NCI-H2196 treated with DMSO at 0.1 percent for 48 hours (cell line): ENCODE measurements around the gene IMPA2.
"Not testable (repeated sequence)": the region's sequence is repeated elsewhere in the genome, so short reads cannot be mapped to it uniquely, and the experiment has no call there.

Experiments
- DNase-seq: peaks from one replicate; lab custom pipeline; 2025; ENCODE audit not compliant: unreplicated experiment; lab: John Stamatoyannopoulos, UW

Gene IMPA2

DNA sequence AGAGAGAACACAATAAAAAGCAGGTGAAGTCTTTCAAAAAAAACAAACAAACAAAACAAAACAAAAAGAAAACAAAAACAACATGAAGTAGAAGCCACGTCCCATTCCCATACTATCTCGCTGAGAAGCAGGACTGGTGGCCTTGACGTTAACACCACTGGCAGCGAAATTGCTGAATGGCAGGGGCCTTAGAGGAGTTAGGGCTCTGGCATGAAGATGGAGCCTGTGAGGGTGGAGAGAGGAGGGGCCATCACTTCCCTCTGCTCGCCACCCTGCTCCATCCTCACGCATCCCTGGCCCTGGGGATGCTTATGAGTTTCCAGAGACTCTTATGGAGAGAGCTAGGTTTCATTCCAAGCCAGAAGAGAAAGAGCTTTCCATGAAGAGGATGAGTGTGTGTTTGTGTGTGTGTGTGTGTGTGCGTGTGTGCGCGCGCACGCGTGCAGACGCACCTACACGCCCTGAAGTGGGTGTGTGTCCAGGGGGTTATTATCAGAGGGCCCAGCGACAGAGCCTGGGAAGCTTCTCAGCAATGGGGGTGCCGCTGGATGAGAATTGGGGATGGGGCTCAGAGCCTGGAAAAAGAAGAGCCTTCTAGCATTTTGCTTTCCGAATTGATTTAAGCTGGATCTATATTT, 20.4 kb upstream of the IMPA2 start:
- no peak for DNase-seq

DNA sequence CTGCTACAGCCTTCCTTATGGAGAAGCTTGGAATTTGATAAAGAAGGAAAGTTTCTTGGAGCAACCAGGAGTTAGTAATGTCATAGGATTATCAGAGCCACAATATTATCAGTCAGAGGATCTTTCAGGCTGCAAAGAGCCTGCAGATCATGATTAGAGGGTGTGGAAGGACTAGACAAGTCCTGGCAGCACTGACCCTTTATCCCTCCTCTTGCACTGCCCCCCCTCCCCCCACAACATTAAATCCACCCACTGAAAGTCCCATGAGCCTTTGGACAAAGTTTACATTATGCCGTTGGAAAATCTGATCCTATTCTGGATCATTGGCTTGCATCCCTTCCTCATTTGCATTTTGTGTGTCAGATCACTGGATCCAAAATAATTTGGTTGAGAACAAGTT, 18.7 kb upstream of the IMPA2 start:
- no peak for DNase-seq

DNA sequence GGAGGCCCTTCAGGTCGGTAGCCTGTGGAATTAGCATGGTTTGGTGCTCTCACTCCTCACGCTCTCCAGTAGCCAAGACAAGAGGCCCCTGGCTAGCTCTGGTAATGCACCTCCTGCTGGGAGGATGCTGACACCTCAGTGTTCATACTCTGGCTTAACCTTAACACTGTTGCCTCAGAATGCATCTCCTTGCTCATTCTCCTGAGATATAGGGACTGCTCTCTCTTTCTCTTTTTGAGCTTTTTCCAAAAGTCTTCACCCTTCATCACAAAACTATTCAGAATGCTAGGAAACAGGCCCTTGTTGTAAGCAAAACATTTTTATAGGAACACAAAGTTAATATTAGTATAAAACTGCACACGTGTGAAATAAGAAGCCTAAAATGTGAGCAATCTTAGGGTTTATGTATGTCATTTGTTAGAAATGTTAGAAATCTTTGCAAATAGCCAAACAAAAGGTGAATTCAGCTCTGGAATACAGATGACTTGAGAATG, 17.3 kb upstream of the IMPA2 start:
- DNase-seq: no peak

DNA sequence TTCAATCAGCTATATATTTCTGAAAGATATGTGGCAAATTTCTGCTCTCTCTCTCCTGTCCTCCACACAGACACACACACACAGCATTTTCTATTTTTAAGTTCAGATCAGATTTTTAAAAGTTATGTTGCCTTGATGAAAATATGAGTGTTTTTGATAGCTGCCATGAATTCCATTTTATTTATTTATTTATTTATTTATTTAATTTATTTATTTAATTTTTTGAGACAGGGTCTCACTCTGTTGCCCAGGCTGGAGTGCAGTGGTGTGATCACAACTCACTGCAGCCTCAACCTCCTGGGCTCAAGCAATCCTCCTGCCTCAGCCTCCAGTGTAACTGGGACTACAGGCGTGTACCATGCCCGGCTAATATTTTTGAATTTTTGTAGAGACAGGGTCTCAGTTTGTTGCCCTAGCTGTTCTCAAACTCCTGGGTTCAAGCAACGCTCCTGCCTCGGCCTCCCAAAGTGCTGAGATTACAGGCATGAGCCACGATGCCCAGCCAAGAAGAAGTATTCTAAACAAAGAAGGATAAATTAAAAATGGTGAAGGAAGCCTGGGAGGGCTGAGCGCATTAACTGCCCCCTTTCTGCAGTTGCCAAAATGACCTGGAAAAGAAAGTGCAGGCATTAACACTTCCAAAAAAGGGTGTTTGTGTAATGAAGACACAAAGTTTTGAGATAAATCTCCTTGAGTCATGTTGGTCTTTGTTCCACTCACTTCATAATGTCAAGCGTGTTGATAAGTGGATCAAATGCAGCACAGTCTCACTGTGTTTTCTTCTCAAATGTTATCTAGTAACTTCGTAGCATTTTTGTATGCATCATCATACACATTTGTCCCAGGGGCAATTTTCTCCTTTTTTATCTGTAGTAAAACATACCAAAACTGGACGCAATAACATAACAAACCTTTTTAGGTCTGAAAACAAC, 11.1 kb upstream of the IMPA2 start:
- DNase-seq: no peak

DNA sequence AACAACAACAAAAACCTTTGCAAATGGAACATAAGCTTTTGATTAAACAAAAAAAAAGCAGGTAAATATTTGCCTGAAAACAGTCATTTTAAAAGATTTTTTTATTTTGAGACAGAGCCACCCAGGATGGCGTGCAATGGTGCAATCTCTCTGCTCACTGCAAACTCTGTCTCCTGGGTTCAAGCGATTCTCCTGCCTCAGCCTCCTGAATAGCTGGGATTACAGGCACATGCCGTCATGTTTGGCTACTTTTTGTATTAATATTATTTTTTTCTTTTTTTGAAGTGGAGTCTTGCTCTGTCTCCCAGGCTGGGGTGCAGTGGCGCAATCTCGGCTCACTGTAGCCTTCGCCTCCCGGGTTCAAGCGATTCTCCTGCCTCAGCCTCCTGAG, 10.5 kb upstream of the IMPA2 start:
- DNase-seq: not testable (repeated sequence)

DNA sequence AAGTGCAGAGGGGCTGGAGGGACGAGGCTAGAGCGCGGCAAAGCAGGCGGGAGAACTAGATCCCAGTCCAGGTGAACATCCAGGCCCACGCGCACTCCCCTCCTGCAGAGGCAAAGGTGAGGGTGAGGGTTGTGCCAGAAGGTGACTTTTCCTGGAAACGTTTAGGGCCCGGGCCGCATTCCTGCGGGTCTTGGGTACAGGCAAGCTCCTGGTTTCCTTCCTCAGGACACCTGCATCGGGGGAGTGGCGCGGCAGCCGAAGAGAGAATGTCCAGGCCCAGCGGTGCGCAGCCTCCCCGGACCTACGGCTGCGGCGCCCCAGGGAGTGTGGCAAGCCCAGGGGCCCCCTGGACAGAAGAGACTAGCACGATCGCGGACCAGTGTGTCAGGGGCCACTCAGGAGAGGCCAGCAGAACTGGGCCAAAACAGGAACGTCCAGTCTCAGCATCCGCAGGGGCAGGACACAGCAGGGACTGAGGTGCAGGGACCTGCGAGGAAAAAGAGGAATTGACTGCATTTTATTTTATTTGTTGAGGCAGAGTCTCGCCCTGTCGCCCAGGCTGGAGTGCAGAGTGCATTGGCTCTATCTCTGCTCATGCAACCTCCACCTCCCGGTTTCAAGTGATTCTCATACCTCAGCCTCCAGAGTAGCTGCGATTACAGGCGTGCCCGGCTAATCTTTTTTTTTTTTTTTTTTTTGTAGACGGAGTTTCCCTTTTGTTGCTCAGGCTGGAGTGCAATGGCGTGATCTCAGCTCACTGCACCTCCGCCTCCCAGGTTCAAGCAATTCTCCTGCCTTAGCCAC, 8.7 kb upstream of the IMPA2 start:
- no peak for DNase-seq

DNA sequence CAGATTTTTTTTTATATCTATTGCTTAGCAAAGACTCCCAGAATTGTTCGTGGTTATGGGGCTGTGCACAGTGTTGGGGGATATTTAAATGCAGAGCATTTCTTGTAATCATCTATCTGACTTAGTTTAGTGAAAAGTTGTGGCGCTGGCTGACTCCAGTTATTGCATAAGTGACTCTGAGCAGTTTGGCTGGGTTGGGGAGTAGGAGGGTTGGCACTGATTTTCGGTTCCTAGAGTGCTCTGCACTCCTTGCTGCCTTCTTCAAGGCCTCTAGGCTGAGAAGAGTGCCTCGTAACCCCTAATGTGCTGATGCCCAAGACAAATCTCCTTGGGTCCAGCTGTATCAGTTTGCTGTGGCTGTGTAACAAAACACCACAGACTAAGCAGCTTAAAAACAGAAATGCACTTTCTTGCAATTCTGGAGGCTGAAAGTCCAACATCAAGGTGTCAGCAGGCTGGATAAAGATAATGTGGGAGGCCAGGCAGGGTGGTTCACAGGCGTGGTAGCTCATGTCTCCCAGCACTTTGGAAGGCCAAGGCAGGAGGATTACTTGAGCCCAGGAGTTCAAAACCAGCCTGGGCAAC, 6.5 kb upstream of the IMPA2 start:
- no peak for DNase-seq

DNA sequence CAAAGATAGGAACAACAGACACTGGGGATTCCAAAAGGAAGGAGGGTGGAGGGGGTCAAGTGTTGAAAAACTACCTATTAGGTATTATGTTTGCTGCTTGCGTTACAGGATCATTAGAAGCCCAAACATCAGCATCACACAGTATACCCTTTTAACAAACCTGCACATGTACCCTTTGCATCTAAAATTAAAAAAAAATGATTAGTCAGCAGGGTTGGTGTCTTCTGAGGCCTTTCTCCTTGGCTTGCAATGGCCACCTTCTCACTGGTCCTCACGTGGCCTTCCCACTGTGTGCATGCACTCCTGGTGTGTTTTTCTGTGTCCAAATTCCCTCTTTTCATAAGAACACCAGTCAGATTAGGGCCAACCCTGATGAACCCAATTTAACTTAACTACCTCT, 5.6 kb upstream of the IMPA2 start:
- DNase-seq: no peak

DNA sequence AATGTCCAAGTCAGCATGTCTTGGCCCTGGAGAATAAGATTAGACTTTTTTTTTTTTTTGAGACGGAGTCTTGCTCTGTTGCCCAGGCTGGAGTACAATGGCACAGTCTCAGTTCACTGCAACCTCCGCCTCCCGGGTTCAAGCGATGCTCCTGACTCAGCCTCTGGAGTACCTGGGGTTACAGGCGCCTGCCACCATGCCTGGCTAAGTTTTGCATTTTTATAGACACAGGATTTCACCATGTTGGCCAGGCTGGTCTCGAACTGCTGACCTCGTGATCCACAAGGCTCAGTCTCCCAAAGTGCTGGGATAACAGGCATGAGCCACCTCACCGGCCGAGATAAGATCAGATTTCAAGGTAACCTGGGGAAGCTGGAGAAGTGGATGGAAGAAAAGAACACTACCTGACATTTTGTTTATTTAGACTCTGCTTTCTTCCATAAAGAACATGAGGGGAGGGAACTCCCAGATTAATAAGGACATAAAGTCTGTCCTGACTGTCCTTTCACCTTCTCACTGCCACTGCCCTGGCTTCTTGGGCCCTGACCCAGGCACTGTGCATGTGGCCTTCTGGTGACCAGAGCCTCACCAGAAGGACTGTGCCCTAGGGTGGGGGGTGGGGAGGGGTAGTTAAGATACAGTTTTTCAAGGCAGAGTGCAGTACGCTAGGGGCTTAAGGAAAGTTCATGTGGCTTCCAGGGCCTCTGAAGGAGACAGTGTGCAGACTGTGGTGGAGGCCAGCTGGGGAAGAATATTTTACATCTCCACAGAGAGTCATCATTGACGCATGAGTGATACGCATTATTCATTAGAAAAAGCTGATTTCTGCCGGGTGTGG, 4.8 kb upstream of the IMPA2 start:
- DNase-seq: no peak

DNA sequence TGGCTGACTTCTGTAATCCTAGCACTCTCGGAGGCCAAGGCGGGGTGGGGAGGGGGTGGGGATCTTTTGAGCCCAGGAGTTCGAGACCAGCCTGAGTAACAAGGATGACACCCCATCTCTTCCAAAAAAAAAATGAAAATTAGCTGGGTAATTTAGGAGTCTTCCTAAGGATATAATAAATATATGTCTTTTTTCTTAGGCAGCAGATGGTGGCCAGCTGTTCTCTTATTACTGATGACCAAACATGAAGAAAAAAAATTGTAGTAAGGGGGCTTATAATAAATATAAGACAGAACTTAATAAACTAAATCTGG, 4.2 kb upstream of the IMPA2 start:
- no peak for DNase-seq

DNA sequence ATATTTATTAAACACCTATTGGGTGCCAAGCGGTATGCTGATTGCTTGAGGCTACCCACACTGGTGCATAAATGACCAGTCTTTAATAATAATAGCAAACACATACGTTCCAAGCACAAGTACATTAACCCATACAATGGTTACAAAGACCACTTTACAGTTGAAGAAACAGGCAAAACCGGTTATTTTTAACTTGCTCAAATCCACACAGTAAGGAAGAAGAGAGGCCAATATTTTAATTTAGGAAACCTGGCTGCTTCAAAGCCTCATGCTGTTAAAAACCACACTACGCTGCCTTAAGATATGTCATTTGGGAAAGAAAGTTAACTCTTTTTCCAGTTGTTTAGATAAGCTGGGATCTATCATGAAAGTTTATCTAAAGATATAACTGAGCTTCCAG, 2.4 kb upstream of the IMPA2 start:
- DNase-seq: no peak

DNA sequence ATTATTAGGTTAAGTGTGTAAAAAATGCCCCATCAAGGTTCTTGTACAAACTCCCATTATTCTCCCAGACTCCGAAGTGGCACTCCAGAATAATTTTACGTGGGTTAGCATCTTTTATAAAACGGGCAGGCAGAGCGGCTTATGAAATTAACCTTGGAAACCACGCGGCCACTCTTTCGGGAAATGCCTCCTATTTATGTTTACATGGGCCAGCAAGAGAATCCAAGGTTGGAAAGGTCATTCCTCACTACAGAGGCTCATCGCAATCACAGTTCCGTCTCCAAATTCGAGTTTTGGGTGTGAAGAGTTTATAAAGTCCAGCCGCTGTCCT, 1.2 kb upstream of the IMPA2 start:
- no peak for DNase-seq

DNA sequence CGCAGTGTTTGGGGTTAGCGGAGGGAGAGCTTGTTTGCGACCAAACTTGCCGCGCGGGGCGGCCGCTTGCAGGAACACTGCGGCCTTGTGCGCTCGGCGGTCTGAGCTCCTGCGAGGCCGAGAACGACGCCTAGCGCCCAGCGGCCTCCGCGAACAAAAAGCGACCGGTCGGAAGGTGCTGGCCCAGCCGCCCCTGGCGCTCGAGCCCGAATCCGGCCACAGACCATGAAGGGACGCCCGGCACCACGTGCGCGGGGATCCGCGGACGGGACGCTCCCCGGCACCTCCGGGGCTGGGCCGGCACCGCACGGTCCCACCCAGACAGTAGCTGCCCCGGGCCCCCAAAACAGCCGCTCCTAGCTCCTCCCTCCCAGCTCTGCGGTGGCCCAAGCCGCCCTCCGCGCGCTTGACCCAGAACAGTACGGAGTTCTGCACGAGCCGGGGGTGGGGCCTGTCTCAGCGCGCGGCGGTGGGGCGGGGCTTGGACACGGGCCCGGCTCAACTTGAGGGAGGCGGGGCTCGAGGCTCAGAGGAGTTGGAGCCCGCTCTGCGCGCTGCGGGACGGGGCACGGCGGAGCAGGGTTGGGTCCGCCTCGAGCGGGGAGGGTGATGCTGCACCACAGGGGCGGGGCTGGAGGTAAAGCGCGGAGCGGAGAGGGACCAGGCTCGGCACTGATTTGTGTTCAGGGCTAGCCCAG, 664 bp upstream of the IMPA2 start:
- DNase-seq: no peak

DNA sequence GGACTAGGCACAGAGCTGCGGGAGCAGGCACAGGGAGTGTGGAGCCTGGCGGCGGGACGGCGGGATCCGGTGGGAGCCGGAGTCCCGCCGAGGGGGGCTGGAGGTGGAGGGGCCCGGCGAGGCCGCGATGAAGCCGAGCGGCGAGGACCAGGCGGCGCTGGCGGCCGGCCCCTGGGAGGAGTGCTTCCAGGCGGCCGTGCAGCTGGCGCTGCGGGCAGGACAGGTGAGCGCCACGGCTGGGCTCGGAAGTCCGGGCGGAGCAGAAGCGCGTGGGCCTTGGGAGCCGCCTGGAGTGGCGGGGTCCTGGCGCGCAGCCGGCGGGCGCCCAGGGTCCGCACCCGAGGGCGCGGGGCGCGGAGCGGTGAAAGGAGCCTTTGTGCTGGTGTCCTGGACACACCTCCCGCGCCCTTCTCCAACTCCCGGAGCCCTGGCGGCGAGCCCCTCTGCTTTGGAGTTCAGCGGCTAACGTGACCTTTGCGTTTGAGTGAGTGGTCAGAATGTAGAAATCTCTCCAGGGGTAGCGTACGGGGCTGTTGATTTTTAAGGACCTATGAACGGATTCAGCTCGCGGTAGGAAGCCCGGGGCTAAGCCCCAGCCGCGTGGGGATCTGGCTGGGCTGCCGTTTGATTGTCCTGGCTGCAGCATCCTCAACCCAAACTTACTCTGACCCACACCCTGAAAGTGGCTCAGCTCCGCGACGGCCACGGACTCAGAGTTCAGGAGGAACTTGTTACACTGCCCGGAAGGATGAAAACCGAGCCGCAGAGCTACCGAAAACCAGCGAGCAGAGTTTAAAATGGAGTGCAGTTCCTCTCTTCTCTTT, 448 bp downstream of the IMPA2 start:
- no peak for DNase-seq

DNA sequence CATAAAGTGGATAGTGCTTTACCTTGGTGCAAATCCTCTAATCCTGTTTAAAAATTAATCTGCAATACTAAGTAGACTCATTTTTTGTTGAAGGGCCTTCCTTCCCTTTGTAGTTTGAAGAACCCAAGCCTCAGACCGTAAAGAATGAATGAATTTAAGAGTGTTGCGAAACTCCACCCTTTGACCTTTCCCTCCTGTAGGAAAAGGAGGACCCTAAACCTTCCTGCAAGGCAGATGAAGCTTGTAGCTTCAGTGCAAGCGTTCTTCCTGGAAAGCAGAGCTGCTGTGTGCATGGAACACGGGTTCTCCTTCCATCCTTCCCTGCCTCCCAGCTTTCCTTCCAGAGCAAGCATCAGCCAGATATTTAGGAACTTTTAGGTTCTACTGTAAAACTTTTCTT, 1.7 kb downstream of the IMPA2 start:
- DNase-seq: no peak

DNA sequence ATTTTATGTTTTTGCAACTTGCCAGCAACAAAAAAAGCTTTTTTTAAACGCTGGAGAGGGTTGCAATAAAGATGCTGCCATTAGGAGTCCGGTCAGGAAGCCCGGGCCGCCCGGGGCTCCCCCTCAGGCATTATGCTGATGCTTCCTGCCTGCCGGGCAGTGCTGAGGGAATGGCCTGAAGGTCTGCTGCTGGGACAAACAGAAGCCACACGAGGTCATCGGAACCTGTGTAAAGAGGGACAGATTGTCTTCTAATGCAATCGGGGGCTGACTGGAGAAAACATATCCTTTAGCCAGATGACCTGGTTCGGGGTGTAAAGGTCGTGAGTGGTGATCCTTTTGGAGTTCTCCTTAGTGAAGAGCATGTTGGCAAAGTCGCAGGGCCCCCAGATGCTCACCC, 2.3 kb downstream of the IMPA2 start:
- DNase-seq: no peak

DNA sequence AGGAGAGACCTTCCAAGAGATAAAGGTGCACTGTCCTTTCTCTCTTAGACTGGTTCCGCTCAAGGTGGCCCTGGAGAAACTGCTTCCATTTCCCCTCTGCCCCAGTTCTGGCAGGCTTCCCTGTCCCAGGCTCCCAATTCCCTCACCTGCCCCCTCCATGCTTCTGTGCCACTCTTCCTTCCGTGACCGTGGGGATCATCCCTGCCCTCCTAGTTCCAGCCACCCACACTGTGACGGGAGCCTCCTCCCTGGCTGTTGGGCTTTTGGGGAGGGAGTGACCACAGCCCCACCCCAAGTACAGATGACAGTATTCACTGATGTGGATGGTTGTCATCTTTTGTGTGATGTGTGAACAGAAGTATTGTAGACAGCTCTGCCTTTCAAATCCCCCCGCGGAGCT, 2.8 kb downstream of the IMPA2 start:
- DNase-seq: no peak

DNA sequence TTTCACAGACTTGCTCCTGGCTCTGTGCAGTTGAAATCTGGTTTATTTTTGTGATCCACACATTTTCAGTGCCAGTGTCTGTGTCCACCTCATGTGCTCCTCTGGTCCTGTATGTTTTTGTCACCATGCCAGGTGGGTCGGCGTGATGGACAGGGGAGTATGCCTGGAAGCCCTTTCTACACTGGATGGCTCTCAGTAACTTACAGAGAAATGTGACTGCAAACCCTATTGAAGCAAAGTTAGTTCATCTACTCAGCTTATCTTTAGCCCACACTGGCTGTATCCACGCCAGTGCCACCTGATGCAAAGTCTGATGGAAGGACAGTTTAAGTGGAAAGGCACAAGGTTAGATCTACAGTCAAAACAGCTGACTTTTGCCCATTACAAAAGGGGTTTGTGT, 4.3 kb downstream of the IMPA2 start:
- DNase-seq: no peak

DNA sequence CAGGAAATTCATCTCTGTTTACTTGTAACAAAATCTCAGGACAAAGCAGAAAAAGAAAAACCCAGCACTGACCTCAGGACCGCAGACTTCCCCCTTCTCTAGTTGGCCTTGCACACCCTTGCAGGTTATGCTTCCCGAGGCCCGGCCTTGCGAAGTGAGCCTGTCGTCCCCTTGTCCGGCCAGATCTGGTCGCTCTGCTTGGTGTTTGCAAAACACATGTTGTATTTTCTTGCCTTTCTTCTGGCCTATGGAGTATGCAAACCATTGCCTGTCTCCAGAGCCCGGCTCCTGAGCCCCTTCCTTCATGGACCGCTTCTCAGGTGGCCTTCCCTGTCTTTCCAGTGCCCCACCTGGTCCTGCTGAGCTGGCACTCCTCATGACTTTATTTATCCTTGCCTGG, 4.8 kb downstream of the IMPA2 start:
- no peak for DNase-seq
